ENCODE measurements around the gene ENAM. TPM values are rescaled to one million over a fixed set of nuclear protein-coding genes. Genes with fewer than 3 reads are reported as not detected.

The ENAM gene
- total RNA-seq, 1 experiment from 2014 or later, result not detected

Other genes with a start within 250 kb of the ENAM start
- gene SMR3B, start 245.6 kb upstream of the ENAM start, total RNA-seq (2021; ENCODE audit: unreplicated experiment), result not detected
- not detected for gene OPRPN, start 230.8 kb upstream of the ENAM start, total RNA-seq (2021; ENCODE audit: unreplicated experiment)
- gene MUC7, start 156.5 kb upstream of the ENAM start, total RNA-seq (2021; ENCODE audit: unreplicated experiment), result not detected
- not detected for gene AMTN, start 110.2 kb upstream of the ENAM start, total RNA-seq (2021; ENCODE audit: unreplicated experiment)
- gene AMBN, start 36.5 kb upstream of the ENAM start, total RNA-seq (2021; ENCODE audit: unreplicated experiment), result not detected
- 0.79 TPM for gene JCHAIN, start 37.8 kb downstream of the ENAM start, total RNA-seq (2021; ENCODE audit: unreplicated experiment)
- gene UTP3, start 59.8 kb downstream of the ENAM start, total RNA-seq (2021; ENCODE audit: unreplicated experiment), result 33.7 TPM
- 32.9 TPM for gene RUFY3, start 93.2 kb downstream of the ENAM start, total RNA-seq (2021; ENCODE audit: unreplicated experiment)
- 131 TPM for gene GRSF1, start 211.1 kb downstream of the ENAM start, total RNA-seq (2021; ENCODE audit: unreplicated experiment)